ENCODE data around the gene GALC. TPM values are rescaled to one million over a fixed set of nuclear protein-coding genes. Genes with fewer than 3 reads are reported as not detected.

GALC gene
- total and polyA plus RNA-seq, 9 of the 15 experiments (the other 6 are each of a cell fraction or from before 2014, with no cell fraction given), result 1.6 to 15.0 (median 7.3) TPM

- TF ChIP-seq GTF2B (IDR thresholded peaks at IDR 0.05; ENCODE audit: extremely low read depth, insufficient read length), result no peak
- TF ChIP-seq CREBBP (IDR thresholded peaks at IDR 0.05; ENCODE audit: low read depth, low read length), result no peak
- TF ChIP-seq FOXP4 (CRISPR knock-in tag; IDR thresholded peaks at IDR 0.05; ENCODE audit: borderline replicate concordance), result no peak
- no peak for TF ChIP-seq SLC30A9 (CRISPR knock-in tag; IDR thresholded peaks at IDR 0.05)
- TF ChIP-seq JUN (IDR thresholded peaks at IDR 0.05; ENCODE audit: borderline replicate concordance, low read depth, low read length), result no peak
- TF ChIP-seq JUN (CRISPR knock-in tag; IDR thresholded peaks at IDR 0.05; ENCODE audit: borderline replicate concordance), result no peak
- TF ChIP-seq TBL1XR1 (IDR thresholded peaks at IDR 0.05; ENCODE audit: low read length in 2 of 2), result no peak
- no peak for TF ChIP-seq ZNF583 (CRISPR knock-in tag; IDR thresholded peaks at IDR 0.05)
- no peak for TF ChIP-seq MITF (IDR thresholded peaks at IDR 0.05)
Measured at GRCh38 chr14:87966816-87967215, 26.2 kb downstream of the GALC start (continued).
